NCI-H1930 (cell line): Measurements from ENCODE around the gene DHRS4L2.
A peak's percentile ranks its signal among the peaks of the same experiment; 100 is the strongest.
"Not testable (repeated sequence)": the region's sequence is repeated elsewhere in the genome, so short reads cannot be mapped to it uniquely, and the experiment has no call there.

Experiments
- DNase-seq, 2 experiments: peaks; one replicate each; lab custom pipeline; 2025; lab: John Stamatoyannopoulos, UW

DHRS4L2 gene

DNA sequence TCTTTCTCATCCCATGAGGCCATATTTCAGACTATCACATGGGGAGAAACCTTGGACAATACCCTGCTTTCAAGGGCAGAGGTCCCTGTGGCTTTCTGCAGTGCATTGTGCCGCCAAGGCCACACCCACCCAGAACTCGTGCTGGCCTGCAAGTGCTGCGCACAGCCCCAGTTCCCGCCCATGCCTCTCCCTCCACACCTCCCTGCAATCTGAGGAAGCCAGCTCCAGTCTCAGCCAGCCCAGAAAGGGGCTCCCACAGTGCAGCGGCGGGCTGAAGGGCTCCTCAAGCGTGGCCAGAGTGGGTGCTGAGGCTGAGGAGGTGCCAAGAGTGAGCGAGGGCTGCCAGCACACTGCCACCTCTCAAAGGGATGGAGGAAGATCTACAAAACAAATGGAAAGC, 15.6 kb upstream of the DHRS4L2 start:
- DNase-seq, result not testable (repeated sequence)

DNA sequence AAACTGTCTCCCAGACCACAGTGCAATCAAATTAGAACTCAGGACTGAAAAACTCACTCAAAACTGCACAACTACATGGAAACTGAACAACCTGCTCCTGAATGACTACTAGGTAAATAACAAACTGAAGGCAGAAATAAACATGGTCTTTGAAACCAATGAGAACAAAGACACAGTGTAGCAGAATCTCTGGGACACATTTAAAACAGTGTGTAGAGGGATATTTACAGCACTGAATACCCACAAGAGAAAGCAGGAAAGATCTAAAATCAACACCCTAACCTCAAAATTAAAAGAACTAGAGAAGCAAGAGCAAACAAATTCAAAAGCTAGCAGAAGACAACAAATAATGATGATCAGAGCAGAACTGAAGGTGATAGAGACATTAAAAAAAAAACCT, 14.7 kb upstream of the DHRS4L2 start:
- not testable (repeated sequence) for DNase-seq

DNA sequence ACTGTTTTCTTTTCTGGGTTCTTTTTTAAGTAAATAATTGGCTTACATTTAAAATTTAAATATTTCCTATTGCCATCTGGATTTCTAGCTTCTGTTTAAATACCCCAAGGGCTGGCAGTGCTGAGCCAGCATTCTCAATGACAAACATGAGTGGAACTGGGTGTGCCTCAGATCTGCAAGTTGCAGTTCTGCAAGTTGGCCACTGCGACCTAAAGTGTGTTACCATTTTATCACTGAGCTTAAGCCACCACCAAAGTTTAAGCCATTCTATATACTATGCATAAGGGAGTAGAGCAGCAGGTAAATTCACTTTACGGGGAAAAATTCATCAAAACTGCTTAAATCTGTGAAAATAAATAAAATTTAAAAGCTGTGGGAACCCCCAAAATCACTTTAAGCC, 11.5 kb upstream of the DHRS4L2 start:
- DNase-seq, result not testable (repeated sequence)

DNA sequence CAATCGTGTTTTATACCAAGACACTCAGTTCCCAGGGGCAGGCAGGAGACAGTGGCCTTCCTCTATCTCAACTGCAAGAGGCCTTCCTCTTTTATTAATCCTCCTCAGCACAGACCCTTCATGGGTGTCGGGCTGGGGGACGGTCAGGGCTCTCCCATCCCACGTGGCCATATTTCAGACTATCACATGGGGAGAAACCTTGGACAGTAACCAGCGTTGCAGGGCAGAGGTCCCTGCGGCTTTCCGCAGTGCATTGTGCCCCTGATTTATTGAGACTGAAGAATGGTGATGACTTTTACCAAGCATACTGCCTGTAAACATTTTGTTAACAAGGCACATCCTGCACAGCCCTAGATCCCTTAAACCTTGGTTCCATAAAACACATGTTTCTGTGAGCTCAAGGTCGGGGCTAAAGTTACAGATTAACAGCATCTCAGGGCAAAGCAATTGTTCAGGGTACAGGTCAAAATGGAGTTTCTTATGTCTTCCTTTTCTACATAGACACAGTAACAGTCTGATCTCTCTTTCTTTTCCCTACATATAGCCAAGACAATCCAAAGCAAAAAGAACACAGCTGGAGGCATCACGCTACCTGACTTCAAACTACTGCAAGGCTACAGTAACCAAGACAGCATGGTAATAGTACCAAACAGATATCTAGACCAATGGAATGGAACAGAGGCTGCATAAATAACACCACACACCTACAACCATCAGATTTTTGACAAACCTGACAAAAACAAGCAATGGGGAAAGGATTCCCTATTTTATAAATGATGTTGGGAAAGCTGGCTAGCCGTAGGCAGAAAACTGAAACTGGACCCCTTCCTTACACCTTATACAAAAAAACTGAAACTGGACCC, 6.5 kb upstream of the DHRS4L2 start:
- DNase-seq, result not testable (repeated sequence)

DNA sequence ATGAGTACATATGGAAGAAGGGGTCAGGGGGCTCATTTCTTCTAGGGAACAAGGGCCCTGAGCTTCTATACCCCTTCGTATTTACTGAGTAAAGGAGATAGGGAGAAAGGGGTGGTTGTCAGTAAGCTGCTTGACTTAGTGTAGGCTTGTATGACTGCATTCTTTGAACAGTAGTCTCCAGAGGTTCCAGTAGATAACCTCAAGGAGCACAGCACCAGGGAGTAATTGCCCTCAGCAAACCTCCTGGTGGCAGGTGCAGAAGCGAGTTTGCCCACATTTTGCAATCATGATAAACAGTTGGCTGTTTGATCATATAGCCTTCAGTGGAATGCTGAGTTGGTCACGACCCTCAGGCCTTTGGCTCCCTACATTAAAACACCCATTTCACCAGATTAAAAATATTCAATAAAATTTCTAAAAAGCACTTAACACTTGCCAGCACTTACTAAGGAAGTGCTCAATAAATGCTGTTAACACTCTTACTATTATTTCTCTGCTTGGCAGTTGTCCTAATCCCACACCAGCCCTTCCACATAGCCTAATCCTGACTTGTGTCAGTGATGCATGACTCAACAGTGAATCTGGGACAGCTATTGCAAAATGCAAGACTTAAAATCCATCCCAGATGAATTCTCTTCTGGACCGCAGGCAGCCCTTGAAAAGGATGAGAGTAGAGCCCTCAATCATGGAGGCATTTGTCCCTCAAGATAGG, 3.7 kb upstream of the DHRS4L2 start:
- no peak for DNase-seq

DNA sequence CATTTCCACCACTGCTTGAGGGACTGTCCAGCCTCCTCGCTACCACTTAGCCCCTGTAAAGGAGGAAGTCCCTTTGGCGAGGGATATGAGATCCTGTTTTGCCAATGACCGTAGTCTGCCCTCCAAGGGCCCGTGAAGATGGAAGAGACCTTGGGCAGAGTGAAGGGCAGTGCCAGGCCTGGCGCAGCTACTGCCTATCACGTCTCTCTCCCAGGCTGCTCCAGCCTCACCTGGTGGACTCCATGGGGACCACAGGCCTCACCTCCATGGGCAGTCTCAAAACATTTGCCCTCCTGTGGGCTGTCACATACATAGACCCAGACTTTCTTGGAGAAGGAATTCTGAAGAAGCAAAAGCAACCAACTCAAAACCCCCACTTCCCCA, 514 bp upstream of the DHRS4L2 start:
- DNase-seq, result not testable (repeated sequence)

DNA sequence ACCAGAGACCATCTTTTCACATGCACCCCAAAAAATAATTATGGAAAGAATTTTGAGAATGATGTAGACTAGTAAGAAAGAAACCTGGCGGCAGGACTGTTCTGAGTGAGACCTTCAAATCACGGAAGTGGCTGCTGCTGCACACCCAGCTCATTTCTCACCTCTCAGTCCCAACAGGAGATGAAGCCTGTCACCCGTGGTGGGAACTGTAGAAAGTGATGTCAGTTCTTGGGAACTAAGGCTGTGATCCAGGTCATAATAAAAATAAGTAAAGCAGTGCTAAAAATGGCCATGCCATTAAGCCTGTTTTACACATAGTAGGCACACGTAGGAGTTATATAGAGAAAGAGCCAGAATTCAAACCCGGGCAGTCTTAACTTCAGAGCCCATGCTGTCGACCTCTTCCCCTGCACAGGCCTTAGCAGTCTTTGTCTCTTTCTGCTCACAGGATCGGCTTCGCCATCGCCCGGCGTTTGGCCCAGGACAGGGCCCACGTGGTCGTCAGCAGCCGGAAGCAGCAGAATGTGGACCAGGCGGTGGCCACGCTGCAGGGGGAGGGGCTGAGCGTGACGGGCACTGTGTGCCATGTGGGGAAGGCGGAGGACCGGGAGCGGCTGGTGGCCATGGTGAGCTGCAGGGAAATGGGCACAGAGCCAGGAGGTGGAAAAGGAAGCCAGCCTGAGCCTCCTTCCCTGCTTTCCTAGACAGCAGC, 1.2 kb downstream of the DHRS4L2 start:
- not testable (repeated sequence) for DNase-seq

DNA sequence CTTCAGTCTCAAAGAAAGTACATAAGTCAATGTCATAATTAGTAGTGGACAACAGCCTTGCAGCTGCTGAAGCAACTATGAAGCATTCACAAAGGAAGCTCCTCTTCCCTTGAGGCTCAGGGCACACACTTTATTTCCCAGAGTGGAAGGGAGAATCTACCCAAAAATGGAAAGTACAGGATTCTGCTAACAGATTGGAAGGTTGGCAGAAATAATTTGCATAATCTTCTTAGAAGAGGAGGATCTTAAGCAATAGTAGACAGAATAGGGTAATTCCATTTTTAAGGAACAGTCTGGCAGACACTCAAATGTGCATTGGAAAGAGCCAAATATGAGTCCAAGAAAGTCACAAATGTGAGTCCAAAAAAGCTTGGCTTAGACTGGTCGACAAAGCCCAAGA, 2.2 kb downstream of the DHRS4L2 start:
- not testable (repeated sequence) for DNase-seq

DNA sequence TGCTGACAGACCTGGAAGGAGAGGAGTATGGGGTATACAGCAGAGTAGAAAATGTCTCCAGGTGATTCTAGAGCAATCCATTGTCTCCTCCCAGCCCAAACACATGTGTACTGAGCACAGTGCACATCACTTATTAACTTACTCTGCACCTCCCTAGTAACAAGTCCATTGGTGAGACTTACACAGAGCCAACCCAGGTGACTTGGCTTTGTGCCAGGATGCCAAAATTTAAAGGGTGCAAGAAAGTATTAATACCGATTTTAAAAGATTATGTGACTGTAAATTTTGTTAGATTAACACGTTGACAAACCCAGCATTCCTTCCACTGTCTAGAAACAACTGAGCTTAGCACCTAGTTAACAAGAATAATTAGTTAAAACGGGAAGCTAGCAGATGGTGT, 4.3 kb downstream of the DHRS4L2 start:
- not testable (repeated sequence) for DNase-seq

DNA sequence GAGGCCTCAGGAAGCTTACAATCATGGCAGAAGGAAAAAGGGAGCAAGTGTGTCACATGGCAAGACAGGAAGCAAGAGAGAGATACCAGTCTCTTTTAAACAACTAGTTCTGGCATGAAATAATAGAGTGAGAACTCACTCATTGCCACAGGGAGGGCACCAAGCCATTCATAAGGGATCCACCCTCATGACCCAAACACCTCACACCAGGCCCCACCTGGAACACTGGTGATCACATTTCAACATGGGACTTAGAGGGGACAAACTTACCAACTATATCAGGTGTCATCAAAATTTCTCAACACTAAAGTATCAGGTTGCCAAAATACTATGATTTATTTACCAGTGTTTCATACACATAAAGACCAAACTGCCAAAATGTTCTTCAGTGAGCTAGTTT, 7.3 kb downstream of the DHRS4L2 start:
- DNase-seq, result not testable (repeated sequence)

DNA sequence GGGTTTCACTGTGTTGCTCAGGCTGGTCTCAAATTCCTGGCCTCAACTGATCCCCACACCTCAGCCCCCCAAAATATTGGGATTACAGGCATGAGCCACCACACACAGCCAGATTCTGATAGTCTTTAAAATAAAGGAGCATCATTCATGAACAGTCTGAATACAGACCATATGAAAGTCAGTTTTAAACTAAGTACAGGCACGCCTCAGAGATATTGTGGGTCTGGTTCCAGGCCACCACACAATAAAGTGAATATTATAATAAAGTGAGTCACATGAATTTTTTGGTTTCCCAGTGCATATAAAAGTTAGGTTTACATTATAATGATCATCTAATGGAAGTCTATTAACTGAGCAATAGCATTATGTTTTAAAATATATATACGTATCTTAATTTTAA, 8.1 kb downstream of the DHRS4L2 start:
- not testable (repeated sequence) for DNase-seq

DNA sequence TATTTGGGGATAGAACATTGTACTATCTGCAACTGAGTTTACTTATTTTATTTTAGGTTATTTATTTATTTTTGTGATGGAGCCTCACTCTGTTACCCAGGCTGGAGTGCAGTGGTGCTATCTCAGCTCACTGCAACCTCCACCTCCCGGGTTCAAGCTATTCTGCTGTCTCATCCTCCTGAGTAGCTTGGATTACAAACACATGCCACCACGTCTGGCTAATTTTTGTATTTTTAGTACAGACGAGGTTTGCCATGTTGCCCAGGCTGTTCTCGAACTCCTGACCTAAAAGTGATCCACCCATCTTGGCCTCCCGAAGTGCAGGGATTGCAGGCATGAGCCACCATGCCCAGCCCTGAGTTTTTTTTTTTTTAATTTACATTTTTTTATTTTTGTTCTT, 10.9 kb downstream of the DHRS4L2 start:
- DNase-seq, result not testable (repeated sequence)

DNA sequence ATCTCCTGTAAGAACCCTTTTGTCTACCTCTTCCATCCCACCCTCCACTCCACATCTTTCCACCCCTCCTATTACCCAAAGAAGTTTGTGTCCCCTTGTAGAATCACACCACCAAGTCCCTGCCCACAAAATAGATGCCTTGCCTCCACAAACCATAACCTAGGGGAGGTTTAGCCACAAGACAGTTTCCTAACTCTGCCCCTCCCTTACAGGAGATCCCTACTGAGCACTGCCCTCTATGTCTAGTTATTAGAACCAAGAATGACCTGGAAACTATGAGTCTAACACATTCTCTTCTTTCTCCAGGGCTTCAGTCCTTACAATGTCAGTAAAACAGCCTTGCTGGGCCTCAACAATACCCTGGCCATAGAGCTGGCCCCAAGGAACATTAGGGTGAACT, 12.3 kb downstream of the DHRS4L2 start:
- not testable (repeated sequence) for DNase-seq

DNA sequence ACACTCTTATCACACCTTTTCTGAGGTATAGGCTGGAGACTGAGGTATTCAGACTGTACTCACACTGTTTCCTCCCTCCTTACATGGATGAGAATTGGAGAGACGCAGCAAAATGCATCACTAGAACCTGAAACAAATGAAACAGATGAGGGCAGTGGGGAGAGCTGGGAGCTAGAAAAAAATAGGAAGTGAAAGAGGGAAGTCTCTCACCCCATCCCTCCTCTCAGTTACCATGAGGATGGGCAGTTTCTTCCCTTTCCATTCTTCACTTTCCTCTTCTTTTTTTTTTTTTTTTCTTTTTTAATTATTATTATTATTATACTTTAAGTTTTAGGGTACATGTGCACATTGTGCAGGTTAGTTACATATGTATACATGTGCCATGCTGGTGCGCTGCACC, 12.9 kb downstream of the DHRS4L2 start:
- DNase-seq, result not testable (repeated sequence)

DNA sequence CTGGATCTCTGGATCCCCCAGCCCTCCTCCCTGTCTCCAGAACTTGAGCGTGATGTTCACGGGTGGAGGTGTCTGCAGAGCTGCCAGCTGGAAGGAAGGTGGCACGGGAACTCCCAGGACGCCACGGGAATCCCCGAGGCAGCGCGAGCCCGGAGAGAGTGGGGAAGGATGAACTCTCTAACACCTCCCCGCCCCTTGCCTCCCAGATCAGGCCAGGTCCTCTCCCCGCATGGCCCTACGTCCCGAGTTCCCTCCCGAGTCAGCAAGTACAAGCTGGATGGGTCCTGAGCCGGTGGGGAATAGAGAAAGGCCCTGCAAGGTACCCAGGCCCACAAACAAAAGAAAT, 17.7 kb downstream of the DHRS4L2 start:
- DNase-seq, result not testable (repeated sequence)

DNA sequence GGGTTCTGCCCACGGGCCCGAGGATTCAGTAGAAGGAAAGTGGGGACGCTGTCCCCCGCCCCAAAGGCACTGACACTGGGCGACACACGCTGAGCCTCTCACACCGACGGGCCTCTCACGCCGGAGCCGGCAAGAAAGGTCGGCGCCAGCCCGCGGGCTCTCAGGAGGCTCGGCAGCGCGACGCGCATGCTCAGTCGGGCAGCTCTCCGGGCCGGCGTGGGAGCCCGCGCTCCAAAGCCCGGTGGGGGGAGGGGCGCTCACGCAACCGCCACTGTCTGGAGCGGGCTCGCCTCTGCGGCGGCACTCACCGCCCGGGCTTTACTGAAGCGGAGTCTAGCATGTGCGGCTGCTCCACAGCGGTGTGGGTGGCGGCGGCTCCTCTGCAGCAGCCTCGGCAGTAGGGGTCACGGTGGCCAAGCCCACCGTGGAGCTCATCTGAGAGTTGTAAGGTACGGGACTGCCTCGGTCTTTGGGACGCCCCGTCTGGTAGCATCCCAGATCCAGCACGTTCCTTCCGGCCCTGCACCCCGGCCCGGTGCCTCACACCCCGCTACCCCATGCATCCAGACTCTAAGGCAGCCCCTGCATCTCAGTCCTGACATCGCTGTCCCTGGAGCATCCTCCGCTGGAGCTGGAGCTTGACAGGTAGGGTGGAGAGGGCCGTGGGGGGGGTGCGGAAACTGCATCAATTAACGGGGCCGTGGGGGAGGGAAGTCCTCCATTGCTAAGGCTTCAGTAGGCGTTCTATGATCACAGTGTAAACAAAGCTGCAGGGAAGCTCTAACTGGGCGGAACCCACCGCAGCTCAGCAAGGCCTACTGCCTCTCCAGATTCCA, 18.3 kb downstream of the DHRS4L2 start:
- peak in 1 of 2 experiments; percentile 41 for DNase-seq

DNA sequence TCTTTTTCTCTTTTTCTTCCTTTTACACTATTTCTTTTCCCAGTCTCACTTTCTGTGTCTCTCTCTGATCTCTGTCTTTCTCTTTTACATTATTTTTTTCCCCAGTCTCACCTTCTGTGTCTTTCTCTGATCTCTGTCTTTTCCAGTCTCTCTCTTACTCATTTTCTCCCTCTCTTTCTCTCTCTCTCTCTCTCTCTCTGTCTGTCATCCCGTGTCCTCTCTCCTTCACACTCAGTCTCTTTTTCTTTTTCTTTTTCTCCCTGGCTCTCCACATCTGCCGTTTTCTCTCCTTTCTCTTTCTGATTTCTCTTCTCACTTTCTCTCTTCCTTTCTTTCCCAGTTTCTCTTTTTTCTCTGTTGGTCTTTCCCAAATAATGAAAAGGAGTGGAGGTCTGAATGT, 22.3 kb downstream of the DHRS4L2 start:
- no peak for DNase-seq

DNA sequence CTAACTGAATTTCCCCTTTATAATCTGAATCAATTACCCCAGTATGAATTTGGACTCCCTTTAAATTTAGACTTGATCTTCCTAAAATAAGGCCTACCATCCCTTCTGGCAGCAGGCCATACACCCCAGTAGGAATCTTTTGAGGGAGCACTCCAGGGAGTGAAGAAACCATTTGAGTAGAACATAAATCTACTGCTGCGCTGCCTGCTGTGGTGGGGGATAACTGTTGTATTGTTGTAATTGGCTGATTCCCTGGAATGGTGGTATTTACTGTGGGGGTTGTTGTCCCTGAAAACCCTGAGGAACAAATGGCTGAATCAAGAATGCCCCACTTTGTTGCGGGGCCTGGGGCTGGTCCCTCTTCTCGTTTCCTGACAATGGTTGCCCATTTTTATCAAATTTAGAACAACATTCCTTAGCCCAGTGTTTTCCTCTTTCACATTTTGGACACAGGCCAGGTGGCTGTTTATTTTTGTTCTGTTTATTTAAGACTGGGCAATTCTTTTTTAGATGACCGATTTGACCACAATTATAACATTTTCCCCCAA, 24.1 kb downstream of the DHRS4L2 start:
- not testable (repeated sequence) for DNase-seq

DNA sequence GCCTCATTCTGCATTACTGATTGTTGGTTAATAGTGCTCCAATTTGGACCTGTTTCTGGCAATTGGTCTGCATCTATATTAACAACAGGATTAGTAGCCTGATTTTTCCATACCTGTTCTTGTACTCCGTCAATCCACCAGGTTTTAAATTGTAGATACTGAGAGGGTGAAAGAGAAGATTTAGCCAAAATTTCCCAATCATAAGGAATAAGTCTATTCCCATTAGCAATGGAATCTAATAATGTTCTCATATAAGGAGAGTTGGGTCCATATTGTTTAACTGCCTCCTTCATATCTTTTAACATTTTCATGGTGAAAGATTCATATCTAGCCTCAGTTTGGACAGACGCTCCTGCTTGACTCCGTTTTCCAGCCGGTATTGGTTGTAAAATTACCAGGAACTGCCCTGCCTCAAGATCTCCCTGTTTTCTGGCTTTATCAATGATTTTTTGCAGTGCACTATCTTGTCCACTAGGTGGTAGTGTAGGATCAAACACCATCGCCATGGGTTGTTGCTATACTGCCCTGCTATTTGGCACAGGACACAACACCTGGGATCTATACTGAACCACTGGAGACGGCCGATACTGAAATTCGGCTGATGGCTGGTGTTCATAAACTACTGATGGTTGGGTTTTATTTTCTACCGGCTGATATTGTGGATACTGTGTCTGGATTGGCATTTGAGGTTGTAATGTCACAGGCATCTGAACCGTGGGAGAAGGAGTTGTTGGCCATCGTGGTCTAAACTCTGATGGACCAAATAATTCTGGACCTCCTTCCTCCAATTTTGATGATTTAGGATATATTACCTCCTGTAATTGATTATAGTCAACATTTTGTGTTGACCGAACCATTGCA, 25.2 kb downstream of the DHRS4L2 start:
- DNase-seq, result peak; percentile 48 to 55

DNA sequence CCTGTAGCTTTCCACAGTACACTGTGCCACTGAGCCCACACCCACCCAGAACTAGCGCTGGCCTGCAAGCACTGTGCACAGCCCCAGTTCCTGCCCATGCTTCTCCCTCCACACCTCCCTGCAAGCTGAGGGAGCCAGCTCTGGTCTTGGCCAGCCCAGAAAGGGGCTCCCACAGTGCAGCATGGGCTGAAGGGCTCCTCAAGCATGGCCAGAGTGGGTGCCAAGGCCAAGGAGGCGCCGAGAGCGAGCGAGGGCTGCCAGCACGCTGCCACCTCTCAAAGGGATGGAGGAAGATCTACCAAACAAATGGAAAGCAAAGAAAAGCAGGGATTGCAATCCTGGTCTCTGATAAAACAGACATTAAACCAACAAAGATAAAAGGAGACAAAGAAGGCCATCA, 27.0 kb downstream of the DHRS4L2 start:
- DNase-seq, result not testable (repeated sequence)
